Measurements from ENCODE around the gene NDFIP2.

NDFIP2 gene

GRCh38 chr13:79477968-79478367 lies 3.0 kb upstream of the NDFIP2 start:
- Histone ChIP-seq H3K9me3 (ENCODE audit: control insufficient read depth in 5 of 5, low read length in 5 of 5) (no peaks in the 10 kb centered on the region), H3K9ac (ENCODE audit: low read length in 5 of 5) (no peak overlapping the region), H3K4me3 (ENCODE audit: low read depth in 1 of 5, low read length in 5 of 5) (no peak overlapping the region), H3K27me3 (ENCODE audit: control insufficient read depth in 5 of 5, insufficient read depth in 4 of 5, low read length in 5 of 5) (no peaks in the 10 kb centered on the region), H3K4me1 (ENCODE audit: control insufficient read depth in 5 of 5, insufficient read depth in 5 of 5, low read length in 5 of 5) (peaks cover 0 to 24% (median 17%) of the 10 kb centered on the region in 5 donors), H3K36me3 (ENCODE audit: control insufficient read depth in 5 of 5, insufficient read depth in 5 of 5, low read length in 5 of 5) (no peaks in the 10 kb centered on the region), H3K27ac (ENCODE audit: low read depth, low read length) (no peak overlapping the region)

GRCh38 chr13:79479882-79480281 lies 1.1 kb upstream of the NDFIP2 start:
- H3K4me1 ChIP-seq (ENCODE audit: control insufficient read depth in 5 of 5, insufficient read depth in 5 of 5, low read length in 5 of 5): peaks cover 0 to 32% (median 21%) of the 10 kb centered on the region in 5 donors
- no peak overlapping the region for H3K4me3 ChIP-seq (ENCODE audit: low read depth in 1 of 5, low read length in 5 of 5)
- H3K27me3 ChIP-seq (ENCODE audit: control insufficient read depth in 5 of 5, insufficient read depth in 4 of 5, low read length in 5 of 5): no peaks in the 10 kb centered on the region
- no peak overlapping the region for H3K27ac ChIP-seq (ENCODE audit: low read depth, low read length)
- no peaks in the 10 kb centered on the region for H3K36me3 ChIP-seq (ENCODE audit: control insufficient read depth in 5 of 5, insufficient read depth in 5 of 5, low read length in 5 of 5)
- no peak overlapping the region for H3K9ac ChIP-seq (ENCODE audit: low read length in 5 of 5)
- H3K9me3 ChIP-seq (ENCODE audit: control insufficient read depth in 5 of 5, low read length in 5 of 5): no peaks in the 10 kb centered on the region

- H3K27ac ChIP-seq (ENCODE audit: low read depth, low read length): peak overlapping the region; percentile 64
- H3K36me3 ChIP-seq (ENCODE audit: control insufficient read depth in 5 of 5, insufficient read depth in 5 of 5, low read length in 5 of 5): no peaks in the 10 kb centered on the region
- H3K4me3 ChIP-seq (ENCODE audit: low read depth in 1 of 5, low read length in 5 of 5): peak overlapping the region; percentile 86 to 97 (median 91)
- H3K27me3 ChIP-seq (ENCODE audit: control insufficient read depth in 5 of 5, insufficient read depth in 4 of 5, low read length in 5 of 5): no peaks in the 10 kb centered on the region
- no peaks in the 10 kb centered on the region for H3K9me3 ChIP-seq (ENCODE audit: control insufficient read depth in 5 of 5, low read length in 5 of 5)
- peaks cover 0 to 50% (median 32%) of the 10 kb centered on the region in 5 donors for H3K4me1 ChIP-seq (ENCODE audit: control insufficient read depth in 5 of 5, insufficient read depth in 5 of 5, low read length in 5 of 5)
- H3K9ac ChIP-seq (ENCODE audit: low read length in 5 of 5): peak overlapping the region; percentile 78 to 91 (median 86)
Observed at GRCh38 chr13:79481685-79482052, 714 bp downstream of the NDFIP2 start.

GRCh38 chr13:79482281-79482970 lies 1.5 kb downstream of the NDFIP2 start:
- no peaks in the 10 kb centered on the region for H3K9me3 ChIP-seq (ENCODE audit: control insufficient read depth in 5 of 5, low read length in 5 of 5)
- H3K27me3 ChIP-seq (ENCODE audit: control insufficient read depth in 5 of 5, insufficient read depth in 4 of 5, low read length in 5 of 5): no peaks in the 10 kb centered on the region
- H3K4me1 ChIP-seq (ENCODE audit: control insufficient read depth in 5 of 5, insufficient read depth in 5 of 5, low read length in 5 of 5): peaks cover 0 to 52% (median 33%) of the 10 kb centered on the region in 5 donors
- peak overlapping the region in 2 of 5 donors; percentile 84 to 86 for H3K9ac ChIP-seq (ENCODE audit: low read length in 5 of 5)
- no peaks in the 10 kb centered on the region for H3K36me3 ChIP-seq (ENCODE audit: control insufficient read depth in 5 of 5, insufficient read depth in 5 of 5, low read length in 5 of 5)
- peak overlapping the region in 4 of 5 donors; percentile 46 to 95 (median 89) for H3K4me3 ChIP-seq (ENCODE audit: low read depth in 1 of 5, low read length in 5 of 5)
- no peak overlapping the region for H3K27ac ChIP-seq (ENCODE audit: low read depth, low read length)

- H3K27me3 ChIP-seq (ENCODE audit: control insufficient read depth in 5 of 5, insufficient read depth in 4 of 5, low read length in 5 of 5): no peaks in the 10 kb centered on the region
- no peak overlapping the region for H3K9ac ChIP-seq (ENCODE audit: low read length in 5 of 5)
- H3K36me3 ChIP-seq (ENCODE audit: control insufficient read depth in 5 of 5, insufficient read depth in 5 of 5, low read length in 5 of 5): no peaks in the 10 kb centered on the region
- no peak overlapping the region for H3K4me3 ChIP-seq (ENCODE audit: low read depth in 1 of 5, low read length in 5 of 5)
- H3K27ac ChIP-seq (ENCODE audit: low read depth, low read length): no peak overlapping the region
- H3K9me3 ChIP-seq (ENCODE audit: control insufficient read depth in 5 of 5, low read length in 5 of 5): no peaks in the 10 kb centered on the region
- peaks cover 0 to 52% (median 33%) of the 10 kb centered on the region in 5 donors for H3K4me1 ChIP-seq (ENCODE audit: control insufficient read depth in 5 of 5, insufficient read depth in 5 of 5, low read length in 5 of 5)
Observed at GRCh38 chr13:79483086-79483706, 2.2 kb downstream of the NDFIP2 start.

GRCh38 chr13:79485014-79485811 lies 4.3 kb downstream of the NDFIP2 start:
- Histone ChIP-seq H3K27ac (ENCODE audit: low read depth, low read length) (peak overlapping the region; percentile 43), H3K36me3 (ENCODE audit: control insufficient read depth in 5 of 5, insufficient read depth in 5 of 5, low read length in 5 of 5) (no peaks in the 10 kb centered on the region), H3K9ac (ENCODE audit: low read length in 5 of 5) (no peak overlapping the region), H3K9me3 (ENCODE audit: control insufficient read depth in 5 of 5, low read length in 5 of 5) (no peaks in the 10 kb centered on the region), H3K4me3 (ENCODE audit: low read depth in 1 of 5, low read length in 5 of 5) (no peak overlapping the region), H3K4me1 (ENCODE audit: control insufficient read depth in 5 of 5, insufficient read depth in 5 of 5, low read length in 5 of 5) (peaks cover 0 to 52% (median 33%) of the 10 kb centered on the region in 5 donors), H3K27me3 (ENCODE audit: control insufficient read depth in 5 of 5, insufficient read depth in 4 of 5, low read length in 5 of 5) (no peaks in the 10 kb centered on the region)

- H3K9ac ChIP-seq (ENCODE audit: low read length in 5 of 5): no peak overlapping the region
- no peaks in the 10 kb centered on the region for H3K36me3 ChIP-seq (ENCODE audit: control insufficient read depth in 5 of 5, insufficient read depth in 5 of 5, low read length in 5 of 5)
- no peaks in the 10 kb centered on the region for H3K9me3 ChIP-seq (ENCODE audit: control insufficient read depth in 5 of 5, low read length in 5 of 5)
- H3K27ac ChIP-seq (ENCODE audit: low read depth, low read length): peak overlapping the region; percentile 43
- H3K4me1 ChIP-seq (ENCODE audit: control insufficient read depth in 5 of 5, insufficient read depth in 5 of 5, low read length in 5 of 5): peaks cover 0 to 50% (median 24%) of the 10 kb centered on the region in 5 donors
- no peaks in the 10 kb centered on the region for H3K27me3 ChIP-seq (ENCODE audit: control insufficient read depth in 5 of 5, insufficient read depth in 4 of 5, low read length in 5 of 5)
- H3K4me3 ChIP-seq (ENCODE audit: low read depth in 1 of 5, low read length in 5 of 5): no peak overlapping the region
Observed at GRCh38 chr13:79486433-79487188, 5.7 kb downstream of the NDFIP2 start.

GRCh38 chr13:79490326-79490725 lies 9.4 kb downstream of the NDFIP2 start:
- no peak overlapping the region for H3K4me3 ChIP-seq (ENCODE audit: low read depth in 1 of 5, low read length in 5 of 5)
- peaks cover 0 to 39% (median 20%) of the 10 kb centered on the region in 5 donors for H3K4me1 ChIP-seq (ENCODE audit: control insufficient read depth in 5 of 5, insufficient read depth in 5 of 5, low read length in 5 of 5)
- H3K9me3 ChIP-seq (ENCODE audit: control insufficient read depth in 5 of 5, low read length in 5 of 5): no peaks in the 10 kb centered on the region
- H3K27me3 ChIP-seq (ENCODE audit: control insufficient read depth in 5 of 5, insufficient read depth in 4 of 5, low read length in 5 of 5): no peaks in the 10 kb centered on the region
- no peaks in the 10 kb centered on the region for H3K36me3 ChIP-seq (ENCODE audit: control insufficient read depth in 5 of 5, insufficient read depth in 5 of 5, low read length in 5 of 5)
- H3K27ac ChIP-seq (ENCODE audit: low read depth, low read length): peak overlapping the region; percentile 85
- H3K9ac ChIP-seq (ENCODE audit: low read length in 5 of 5): no peak overlapping the region

- H3K4me3 ChIP-seq (ENCODE audit: low read depth in 1 of 5, low read length in 5 of 5): no peak overlapping the region
- H3K4me1 ChIP-seq (ENCODE audit: control insufficient read depth in 5 of 5, insufficient read depth in 5 of 5, low read length in 5 of 5): peaks cover 0 to 34% (median 20%) of the 10 kb centered on the region in 5 donors
- H3K36me3 ChIP-seq (ENCODE audit: control insufficient read depth in 5 of 5, insufficient read depth in 5 of 5, low read length in 5 of 5): no peaks in the 10 kb centered on the region
- H3K9ac ChIP-seq (ENCODE audit: low read length in 5 of 5): no peak overlapping the region
- peak overlapping the region; percentile 85 for H3K27ac ChIP-seq (ENCODE audit: low read depth, low read length)
- no peaks in the 10 kb centered on the region for H3K9me3 ChIP-seq (ENCODE audit: control insufficient read depth in 5 of 5, low read length in 5 of 5)
- no peaks in the 10 kb centered on the region for H3K27me3 ChIP-seq (ENCODE audit: control insufficient read depth in 5 of 5, insufficient read depth in 4 of 5, low read length in 5 of 5)
Observed at GRCh38 chr13:79490824-79491223, 9.9 kb downstream of the NDFIP2 start.
